ENCODE results near the gene S1PR3. TPM values are rescaled to one million over a fixed set of nuclear protein-coding genes. Genes with fewer than 3 reads are reported as not detected.

Gene S1PR3
- total RNA-seq, 1 donor from 2014 or later = 10.0 TPM

DNA sequence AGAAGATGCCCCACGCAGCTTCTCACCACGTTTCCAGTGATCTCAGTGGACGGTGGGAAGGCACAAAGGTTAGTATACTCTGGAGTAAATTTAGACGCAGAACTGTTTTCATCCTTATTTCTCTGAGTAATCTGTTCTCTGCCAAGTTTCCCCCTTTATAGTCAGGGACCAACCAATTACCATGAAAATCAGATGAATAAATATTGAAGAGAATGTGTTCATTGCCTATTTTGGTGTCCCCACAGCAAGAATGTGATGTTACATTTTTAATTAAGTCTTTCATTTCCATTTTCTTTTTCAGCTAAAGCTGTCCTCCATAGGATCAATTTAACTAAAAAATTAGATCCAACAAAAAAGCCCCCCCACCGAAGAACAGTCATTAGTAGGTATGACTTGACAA lies 41.4 kb downstream of the S1PR3 start:
- Histone ChIP-seq H3K27ac (no peak overlapping the region), H3K27me3 (ENCODE audit: low read depth) (no peaks in the 10 kb centered on the region), H3K4me1 (peaks cover 7% of the 10 kb centered on the region), H3K36me3 (no peaks in the 10 kb centered on the region), H3K4me3 (no peak overlapping the region), H3K9me3 (peaks cover 15% of the 10 kb centered on the region)
- DNase-seq (no peak), ATAC-seq (no peak)
- intact Hi-C loops (cut with DNase I) = no loop called here
- TF ChIP-seq, protein P1, sequence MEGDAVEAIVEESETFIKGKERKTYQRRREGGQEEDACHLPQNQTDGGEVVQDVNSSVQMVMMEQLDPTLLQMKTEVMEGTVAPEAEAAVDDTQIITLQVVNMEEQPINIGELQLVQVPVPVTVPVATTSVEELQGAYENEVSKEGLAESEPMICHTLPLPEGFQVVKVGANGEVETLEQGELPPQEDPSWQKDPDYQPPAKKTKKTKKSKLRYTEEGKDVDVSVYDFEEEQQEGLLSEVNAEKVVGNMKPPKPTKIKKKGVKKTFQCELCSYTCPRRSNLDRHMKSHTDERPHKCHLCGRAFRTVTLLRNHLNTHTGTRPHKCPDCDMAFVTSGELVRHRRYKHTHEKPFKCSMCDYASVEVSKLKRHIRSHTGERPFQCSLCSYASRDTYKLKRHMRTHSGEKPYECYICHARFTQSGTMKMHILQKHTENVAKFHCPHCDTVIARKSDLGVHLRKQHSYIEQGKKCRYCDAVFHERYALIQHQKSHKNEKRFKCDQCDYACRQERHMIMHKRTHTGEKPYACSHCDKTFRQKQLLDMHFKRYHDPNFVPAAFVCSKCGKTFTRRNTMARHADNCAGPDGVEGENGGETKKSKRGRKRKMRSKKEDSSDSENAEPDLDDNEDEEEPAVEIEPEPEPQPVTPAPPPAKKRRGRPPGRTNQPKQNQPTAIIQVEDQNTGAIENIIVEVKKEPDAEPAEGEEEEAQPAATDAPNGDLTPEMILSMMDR (IDR thresholded peaks at IDR 0.05) = no peak

DNA sequence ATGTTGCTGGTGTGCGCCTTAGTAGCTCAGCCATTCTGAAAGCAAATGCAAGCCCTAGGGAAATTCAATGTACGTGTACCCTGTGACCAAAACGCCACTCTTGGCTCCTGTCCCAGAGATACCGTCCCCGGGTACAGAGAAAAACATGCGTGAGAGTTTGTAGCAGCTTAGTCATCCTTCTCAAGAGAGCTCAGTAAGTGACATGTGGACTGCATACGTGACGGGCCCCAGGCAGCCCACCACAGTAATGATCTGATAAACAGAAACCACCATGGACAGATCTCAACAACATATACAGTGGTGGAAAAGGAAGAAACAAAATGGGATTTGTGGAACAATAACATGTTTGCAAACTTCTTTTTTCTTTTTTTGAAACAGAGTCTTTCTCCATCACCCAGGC lies 45.1 kb downstream of the S1PR3 start:
- Histone ChIP-seq H3K4me1 (peaks cover 12% of the 10 kb centered on the region), H3K27ac (no peak overlapping the region), H3K9me3 (no peaks in the 10 kb centered on the region), H3K27me3 (ENCODE audit: low read depth) (no peaks in the 10 kb centered on the region), H3K4me3 (no peak overlapping the region), H3K36me3 (no peaks in the 10 kb centered on the region)
- intact Hi-C loops (cut with DNase I) = no loop called here
- TF ChIP-seq, protein P1 (IDR thresholded peaks at IDR 0.05) = no peak
- DNase-seq = no peak
- ATAC-seq = peak; percentile 12 to 20

DNA sequence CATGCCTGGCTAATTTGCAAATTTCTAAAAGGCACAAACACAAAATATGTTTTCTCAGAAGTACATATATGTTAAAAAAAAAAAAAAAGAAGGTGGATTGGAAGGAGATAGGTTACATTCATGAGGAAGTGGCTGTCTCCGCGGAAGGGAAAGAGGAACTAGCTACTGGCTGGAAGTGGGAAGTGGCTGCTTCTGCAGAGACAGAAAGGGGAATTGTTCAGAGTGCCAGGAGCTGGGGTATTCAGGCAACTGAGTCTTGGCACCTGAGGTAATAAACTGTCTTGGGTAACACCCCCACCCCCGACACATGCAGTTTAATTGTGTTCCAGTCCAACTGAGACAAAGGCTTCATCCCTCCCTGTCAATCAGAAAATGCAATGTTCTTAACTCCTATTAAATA lies 45.6 kb downstream of the S1PR3 start:
- intact Hi-C loops (cut with DNase I) = no loop called here
- no peak overlapping the region for H3K4me3 ChIP-seq
- no peaks in the 10 kb centered on the region for H3K27me3 ChIP-seq (ENCODE audit: low read depth)
- peak; percentile 72 to 80 for ATAC-seq
- H3K4me1 ChIP-seq = peaks cover 12% of the 10 kb centered on the region
- H3K36me3 ChIP-seq = no peaks in the 10 kb centered on the region
- DNase-seq = no peak
- H3K9me3 ChIP-seq = no peaks in the 10 kb centered on the region
- TF ChIP-seq, protein P1 (IDR thresholded peaks at IDR 0.05) = no peak
- no peak overlapping the region for H3K27ac ChIP-seq

DNA sequence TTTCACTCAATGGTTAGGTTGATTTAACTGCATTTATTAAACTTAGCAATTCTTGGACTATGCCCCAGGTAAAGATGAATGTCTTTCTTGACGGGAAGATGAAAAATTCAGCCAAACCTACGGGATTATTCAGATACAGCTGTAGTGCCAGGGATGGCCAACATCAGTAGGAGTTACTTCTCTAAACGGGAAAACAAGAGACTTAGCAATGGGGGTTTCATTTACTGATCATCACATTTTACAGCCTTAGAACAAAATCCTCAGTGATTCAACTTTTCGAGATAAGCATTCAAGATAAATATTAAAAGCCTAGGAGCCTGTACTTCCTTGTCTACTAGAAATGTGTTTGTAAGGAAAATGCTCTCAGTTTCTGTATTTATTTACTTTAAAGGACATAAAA lies 46.1 kb downstream of the S1PR3 start:
- intact Hi-C loops (cut with DNase I) = no loop called here
- TF ChIP-seq, protein P1 (IDR thresholded peaks at IDR 0.05) = no peak
- DNase-seq = no peak
- H3K27me3 ChIP-seq (ENCODE audit: low read depth) = no peaks in the 10 kb centered on the region
- peaks cover 12% of the 10 kb centered on the region for H3K4me1 ChIP-seq
- no peak overlapping the region for H3K4me3 ChIP-seq
- peak in 1 of 2 donors; percentile 26 for ATAC-seq
- H3K36me3 ChIP-seq = no peaks in the 10 kb centered on the region
- H3K9me3 ChIP-seq = no peaks in the 10 kb centered on the region
- H3K27ac ChIP-seq = no peak overlapping the region

DNA sequence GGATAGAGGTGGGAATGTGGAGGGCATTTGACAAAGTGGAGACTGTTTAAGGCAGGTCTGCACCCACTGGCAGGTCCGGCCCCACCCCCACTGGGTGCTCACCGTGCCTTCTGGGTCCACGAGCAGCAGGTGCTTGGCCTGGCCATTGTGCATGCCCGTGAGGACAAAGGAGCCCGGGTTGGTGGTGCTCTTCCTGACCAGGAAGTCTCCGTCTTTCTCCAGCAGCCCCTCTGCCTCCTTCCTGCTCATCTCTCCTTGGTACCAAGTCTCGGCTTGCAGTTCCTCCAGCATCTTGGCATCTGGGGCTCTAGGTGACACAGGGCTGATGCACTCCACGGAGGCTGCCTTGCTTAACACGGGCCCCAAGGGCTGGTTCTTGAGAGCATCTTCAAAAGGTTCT lies 46.6 kb downstream of the S1PR3 start:
- no peak for ATAC-seq
- no peak for DNase-seq
- peak overlapping the region; percentile 11 for H3K27ac ChIP-seq
- no peaks in the 10 kb centered on the region for H3K27me3 ChIP-seq (ENCODE audit: low read depth)
- no peak overlapping the region for H3K4me3 ChIP-seq
- intact Hi-C loops (cut with DNase I) = no loop called here
- TF ChIP-seq, protein P1 (IDR thresholded peaks at IDR 0.05) = no peak
- H3K9me3 ChIP-seq = no peaks in the 10 kb centered on the region
- H3K4me1 ChIP-seq = peaks cover 12% of the 10 kb centered on the region
- H3K36me3 ChIP-seq = no peaks in the 10 kb centered on the region

All from lower lobe of right lung (tissue), 2 donors.